ENCODE data around the gene TMEM245.
"Not testable (repeated sequence)": the region's sequence is repeated elsewhere in the genome, so short reads cannot be mapped to it uniquely, and the experiment has no call there.

TMEM245 gene

DNA sequence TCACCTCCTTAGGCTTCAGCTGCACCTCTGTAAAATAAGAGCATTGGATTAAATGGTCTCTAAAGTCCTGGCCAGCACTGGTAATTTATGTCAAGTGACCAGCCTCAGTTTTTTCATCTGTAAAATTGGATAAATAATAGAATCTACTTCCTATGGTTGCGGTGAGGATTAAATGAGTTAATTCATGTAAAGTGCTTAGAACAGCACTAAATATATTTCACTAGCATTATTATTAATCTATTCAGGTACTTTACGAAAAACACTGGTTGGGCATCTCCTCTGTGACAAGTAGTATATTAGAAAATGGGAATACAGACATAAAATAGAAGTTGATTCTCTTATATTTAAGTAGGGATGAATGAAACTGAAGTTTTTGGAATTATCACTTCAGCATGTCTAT is 13.8 kb upstream of the TMEM245 start:
- in situ Hi-C loops (cut with MboI; ENCODE audit: low sequenced_read_pairs): no loop called here

- in situ Hi-C loops (cut with MboI; ENCODE audit: low sequenced_read_pairs): no loop called here
Measured at GRCh38 chr9:109132567-109133021, 12.8 kb upstream of the TMEM245 start.

DNA sequence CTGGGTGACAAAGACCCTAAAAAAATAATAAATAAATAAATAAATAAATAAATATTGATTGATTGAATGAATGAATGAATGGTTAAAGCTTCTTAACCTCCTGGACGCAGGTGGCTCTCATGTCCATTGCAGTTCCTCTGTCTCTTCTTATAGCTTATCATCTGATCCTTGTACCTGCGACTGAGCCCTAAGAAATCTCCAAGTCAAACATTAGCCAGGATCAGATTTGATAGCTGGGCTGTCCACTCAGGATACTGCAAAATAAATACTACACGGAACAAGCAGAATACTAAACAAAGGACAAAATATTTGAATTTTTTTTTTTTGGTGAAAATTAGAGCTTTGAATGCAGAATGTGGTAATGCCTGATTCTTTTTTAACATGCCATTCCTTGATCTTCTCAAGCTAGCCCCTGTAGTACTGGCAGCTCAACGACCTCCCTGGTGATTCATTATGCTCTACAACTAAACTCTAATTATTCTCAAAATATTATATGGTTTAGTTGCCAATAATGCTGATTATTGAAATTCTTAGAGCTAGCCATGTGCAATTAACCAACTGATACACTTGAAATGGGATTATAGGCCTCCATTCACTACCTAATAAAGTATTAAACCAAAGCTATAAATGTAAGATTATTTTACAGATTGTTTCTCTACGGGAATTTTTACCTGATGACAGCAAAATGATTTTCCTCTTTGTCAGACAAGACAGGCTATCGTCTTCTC is 9.9 kb upstream of the TMEM245 start:
- in situ Hi-C loops (cut with MboI; ENCODE audit: low sequenced_read_pairs): no loop called here

DNA sequence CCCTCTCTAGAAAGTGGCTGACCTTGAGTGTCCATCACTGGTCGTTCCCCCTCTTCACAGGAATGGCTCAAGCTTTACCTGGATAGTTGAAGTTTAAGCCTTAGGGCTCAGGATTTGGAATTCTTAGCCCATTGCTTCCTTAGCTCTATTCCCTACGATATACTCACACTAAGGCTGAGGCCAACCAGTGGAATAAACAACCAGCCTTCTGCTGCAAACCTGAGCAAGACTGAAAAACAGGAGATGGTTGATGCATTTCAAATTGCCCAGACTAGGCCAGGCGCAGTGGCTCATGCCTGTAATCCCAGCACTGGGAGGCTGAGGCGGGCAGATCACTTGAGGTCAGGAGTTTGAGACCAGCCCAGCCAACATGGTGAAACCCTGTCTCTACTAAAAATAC is 6.9 kb upstream of the TMEM245 start:
- in situ Hi-C loops (cut with MboI; ENCODE audit: low sequenced_read_pairs): not testable (repeated sequence)

GRCh38 chr9:109124121-109124520 is 4.4 kb upstream of the TMEM245 start:
- in situ Hi-C loops (cut with MboI; ENCODE audit: low sequenced_read_pairs): no loop called here

- in situ Hi-C loops (cut with MboI; ENCODE audit: low sequenced_read_pairs): no loop called here
Measured at GRCh38 chr9:109122726-109123621, 3.2 kb upstream of the TMEM245 start.

- in situ Hi-C loops (cut with MboI; ENCODE audit: low sequenced_read_pairs): no loop called here
Measured at GRCh38 chr9:109121232-109121796, 1.6 kb upstream of the TMEM245 start.

DNA sequence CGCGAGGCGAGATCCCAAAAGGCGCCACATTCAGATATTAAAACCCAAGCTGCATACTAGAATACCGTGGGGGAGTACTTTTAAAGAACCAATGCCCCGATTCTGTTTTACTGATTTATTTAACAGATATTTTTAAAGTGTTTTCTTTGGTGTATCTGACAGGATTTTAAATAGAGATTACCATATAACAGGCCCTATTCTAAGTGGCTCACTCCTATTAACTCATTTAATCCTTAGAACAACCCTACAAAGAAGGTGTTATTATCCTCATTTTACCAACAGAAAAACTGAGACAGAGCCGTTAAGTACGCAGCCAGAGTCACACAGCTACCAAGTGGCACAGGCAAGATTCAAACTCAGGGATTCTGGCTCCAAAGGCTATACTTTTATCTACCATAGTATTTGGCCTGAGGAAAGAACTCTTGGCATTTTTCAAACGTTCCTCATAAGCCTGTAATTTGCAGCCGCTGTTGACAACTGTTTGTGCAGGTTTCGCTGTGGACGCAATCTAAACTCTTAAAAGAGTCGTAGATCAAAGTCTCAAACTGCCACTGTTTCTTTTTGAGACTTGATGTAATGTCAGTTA is 550 bp upstream of the TMEM245 start:
- in situ Hi-C loops (cut with MboI; ENCODE audit: low sequenced_read_pairs): no loop called here

GRCh38 chr9:109118808-109119438 is 824 bp downstream of the TMEM245 start:
- in situ Hi-C loops (cut with MboI; ENCODE audit: low sequenced_read_pairs): no loop called here

DNA sequence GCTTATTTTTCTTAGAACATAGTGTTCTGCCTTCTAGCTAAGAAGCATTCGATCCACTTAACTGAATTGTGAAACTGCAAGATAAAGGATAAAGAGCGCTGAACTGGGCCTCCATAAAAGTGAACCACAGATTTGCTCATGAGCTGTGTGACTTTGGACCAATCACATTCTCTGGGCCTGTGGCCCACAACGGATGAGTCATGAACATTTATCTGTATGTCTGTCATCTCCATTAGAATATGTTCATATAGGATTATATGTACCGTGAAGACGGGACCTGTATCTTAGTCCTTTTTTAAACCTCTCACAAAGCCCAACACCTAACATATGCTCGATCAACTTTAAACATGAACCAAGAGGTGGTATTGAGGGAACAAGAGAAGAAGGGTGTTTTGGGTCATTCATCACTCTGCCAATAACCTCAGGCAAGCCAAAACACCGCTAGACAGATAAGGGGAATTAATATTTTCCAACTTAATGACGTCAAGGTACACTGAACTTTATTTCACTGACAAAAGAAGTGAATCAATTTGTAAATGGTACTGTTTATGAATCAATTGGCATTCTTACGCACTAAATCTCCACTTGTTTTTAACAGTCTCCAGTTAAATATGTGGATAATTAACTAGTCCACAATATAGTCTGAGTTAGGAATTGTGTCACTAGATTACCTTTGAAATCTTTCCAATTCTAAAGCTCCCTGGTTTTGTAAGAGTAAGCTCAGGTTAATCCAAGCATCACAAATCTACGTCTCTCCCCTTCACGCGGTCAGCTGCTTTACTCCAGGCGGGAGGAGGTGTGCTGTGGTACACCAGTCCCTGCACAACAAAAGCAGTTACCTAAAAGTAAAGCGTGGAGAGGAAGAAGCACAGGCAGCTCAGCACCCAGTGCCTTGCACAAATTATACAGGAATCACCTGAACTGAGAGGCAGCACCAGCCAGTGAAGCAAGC is 1.6 kb downstream of the TMEM245 start:
- in situ Hi-C loops (cut with MboI; ENCODE audit: low sequenced_read_pairs): no loop called here

DNA sequence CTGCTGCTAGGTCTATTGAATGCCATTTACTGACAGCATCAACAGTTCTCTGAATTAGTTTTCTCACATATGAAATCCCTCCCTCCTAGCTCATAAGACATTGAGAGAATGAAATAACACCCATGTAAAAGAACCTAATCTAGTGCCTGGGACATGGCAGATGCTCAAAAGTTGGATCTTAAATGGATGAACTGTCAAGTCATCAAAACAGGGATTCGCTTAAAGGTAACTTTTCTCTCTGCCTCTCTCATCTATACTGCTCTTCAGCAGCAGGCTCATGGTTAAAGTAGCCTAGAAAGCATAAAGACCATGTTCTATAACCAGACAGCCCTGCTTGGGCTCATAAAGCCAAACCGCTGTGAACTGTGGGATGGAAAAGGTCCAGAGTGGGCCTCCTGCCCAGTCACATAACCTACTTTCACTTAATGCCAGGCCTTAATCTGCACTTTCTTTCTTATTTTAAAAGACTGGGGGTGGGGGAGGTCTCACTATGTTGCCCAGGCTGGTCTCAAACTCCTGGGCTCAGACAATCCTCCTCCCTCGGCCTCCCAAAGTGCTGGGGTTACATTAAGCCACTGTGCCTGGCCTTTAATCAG is 3.7 kb downstream of the TMEM245 start:
- in situ Hi-C loops (cut with MboI; ENCODE audit: low sequenced_read_pairs): no loop called here

GRCh38 chr9:109114670-109115069 is 5.1 kb downstream of the TMEM245 start:
- in situ Hi-C loops (cut with MboI; ENCODE audit: low sequenced_read_pairs): no loop called here

GRCh38 chr9:109113892-109114609 is 5.7 kb downstream of the TMEM245 start:
- in situ Hi-C loops (cut with MboI; ENCODE audit: low sequenced_read_pairs): no loop called here

DNA sequence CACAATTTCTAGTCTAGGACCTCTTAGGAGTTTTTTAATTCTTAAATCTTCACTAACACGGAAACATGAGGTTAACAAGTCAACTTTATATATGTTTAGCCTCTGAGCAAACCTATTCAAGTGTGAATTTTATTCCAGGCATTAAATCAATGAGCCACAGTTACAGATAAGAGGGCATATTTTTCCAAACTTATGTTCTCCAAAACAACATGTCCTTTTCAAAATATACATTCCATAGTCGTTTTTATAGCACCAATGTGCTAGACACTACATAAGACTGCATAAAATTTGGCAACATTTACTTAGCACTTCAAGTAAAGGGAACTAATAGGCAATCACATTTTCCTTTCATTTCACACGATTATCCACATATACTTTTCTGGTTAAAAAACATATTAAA is 6.5 kb downstream of the TMEM245 start:
- in situ Hi-C loops (cut with MboI; ENCODE audit: low sequenced_read_pairs): no loop called here

DNA sequence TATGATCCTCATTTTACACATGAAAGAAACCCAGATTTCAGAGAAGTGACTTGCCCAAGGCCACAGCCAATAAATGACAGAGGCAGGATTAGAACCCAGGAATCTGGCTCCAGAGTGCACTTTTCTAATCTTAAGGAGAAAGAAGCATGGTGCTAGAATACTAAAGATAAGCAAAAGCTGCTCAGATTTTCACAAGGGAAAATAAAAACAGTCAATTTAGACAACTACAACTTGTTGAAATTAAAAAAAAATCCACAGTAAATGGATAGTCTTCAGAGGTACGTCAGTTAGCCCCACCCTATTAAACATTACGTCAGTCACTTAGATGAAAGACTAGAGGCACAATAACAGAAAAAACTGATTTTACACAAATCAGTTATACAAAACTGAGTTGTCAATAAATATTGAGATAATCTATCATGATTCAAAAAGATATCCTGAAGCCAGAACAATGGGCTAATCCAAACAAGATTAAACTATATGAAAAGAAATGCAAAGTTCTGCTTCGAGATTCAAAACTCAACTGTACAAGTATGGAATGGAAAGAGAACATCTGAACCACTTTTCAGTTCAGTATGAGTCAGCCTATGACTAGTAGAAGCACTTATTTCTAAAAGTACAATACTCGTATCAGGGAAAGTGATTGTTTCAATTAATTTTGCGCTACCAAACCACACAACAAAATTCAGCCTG is 9.3 kb downstream of the TMEM245 start:
- in situ Hi-C loops (cut with MboI; ENCODE audit: low sequenced_read_pairs): no loop called here

DNA sequence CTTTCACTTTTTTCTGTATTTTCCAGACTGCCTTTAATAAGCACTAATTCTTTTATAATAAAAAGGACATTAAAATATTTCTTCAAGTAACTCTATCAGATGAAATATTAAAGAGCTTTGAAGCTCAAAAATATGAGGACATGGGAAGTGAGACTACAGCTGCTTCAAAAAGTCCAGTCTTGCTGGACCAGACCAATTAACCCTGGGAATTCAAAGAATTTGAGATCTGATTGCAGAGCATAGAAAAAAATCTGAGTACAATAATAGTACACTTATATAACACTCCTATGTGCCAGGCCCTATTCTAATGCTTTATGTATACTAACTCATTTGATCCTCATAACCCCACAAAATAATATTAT is 9.8 kb downstream of the TMEM245 start:
- in situ Hi-C loops (cut with MboI; ENCODE audit: low sequenced_read_pairs): no loop called here

DNA sequence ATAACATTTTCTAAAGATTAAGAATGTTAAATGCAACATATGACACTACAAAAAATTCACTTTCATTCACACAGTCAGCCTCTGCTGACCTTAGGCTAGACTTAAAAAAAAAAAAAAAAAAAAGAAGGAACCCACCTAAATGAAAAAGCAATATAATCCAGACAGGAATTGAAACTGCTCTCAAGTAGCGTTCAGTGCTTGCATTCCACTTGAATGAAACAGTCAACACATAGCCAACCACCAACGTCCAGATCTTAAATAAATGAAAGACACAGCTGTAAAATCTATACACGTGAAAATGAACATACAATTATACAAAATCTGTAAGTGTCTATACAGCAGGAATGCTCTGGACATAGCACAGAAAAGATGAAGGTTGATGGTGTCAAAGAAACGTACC is 11.4 kb downstream of the TMEM245 start:
- in situ Hi-C loops (cut with MboI; ENCODE audit: low sequenced_read_pairs): no loop called here
